RWPE1 (cell line): ENCODE measurements around the gene OBP2B.

Experiments
- CTCF ChIA-PET: fragments of 350-600 bp; sonication (Branson Sonifier 250); formaldehyde crosslinking; extraction: SDS; loops from one replicate; lab custom pipeline; 2021; lab: Yijun Ruan, JAX
- POLR2A ChIA-PET: fragments of 400-600 bp; formaldehyde crosslinking; extraction: SDS; loops from one replicate; lab custom pipeline; 2020; ENCODE audit warnings: antibody characterized with exemption; ENCODE audit not compliant: low non-redundant PET; lab: Yijun Ruan, JAX
- DNase-seq: peaks from one replicate; pipeline ENCODE4 v3.0.0; 2012; ENCODE audit warnings: low spot score
- H3K27ac ChIP-seq: fragments of 450-650 bp; 2 replicates; pipeline ENCODE4 v1.5.1; 2017
- TF ChIP-seq, protein P1 (sequence below): fragments of 450-650 bp; conservative IDR thresholded peaks from 2 replicates; pipeline ENCODE4 v1.5.1; 2017; ENCODE audit warnings: low read depth, mild to moderate bottlenecking

Gene OBP2B

GRCh38 chr9:133191989-133192388 lies 17.1 kb downstream of the OBP2B start:
- no peak overlapping the region for H3K27ac ChIP-seq
- ChIA-PET CTCF (interaction anchor here (0.6 kb wide), 1 partner anchor 130 kb away, joined by 3 read pairs; no protein-coding TSS in a partner anchor), POLR2A (no interaction called here)
- no peak for DNase-seq
- TF ChIP-seq, protein P1, sequence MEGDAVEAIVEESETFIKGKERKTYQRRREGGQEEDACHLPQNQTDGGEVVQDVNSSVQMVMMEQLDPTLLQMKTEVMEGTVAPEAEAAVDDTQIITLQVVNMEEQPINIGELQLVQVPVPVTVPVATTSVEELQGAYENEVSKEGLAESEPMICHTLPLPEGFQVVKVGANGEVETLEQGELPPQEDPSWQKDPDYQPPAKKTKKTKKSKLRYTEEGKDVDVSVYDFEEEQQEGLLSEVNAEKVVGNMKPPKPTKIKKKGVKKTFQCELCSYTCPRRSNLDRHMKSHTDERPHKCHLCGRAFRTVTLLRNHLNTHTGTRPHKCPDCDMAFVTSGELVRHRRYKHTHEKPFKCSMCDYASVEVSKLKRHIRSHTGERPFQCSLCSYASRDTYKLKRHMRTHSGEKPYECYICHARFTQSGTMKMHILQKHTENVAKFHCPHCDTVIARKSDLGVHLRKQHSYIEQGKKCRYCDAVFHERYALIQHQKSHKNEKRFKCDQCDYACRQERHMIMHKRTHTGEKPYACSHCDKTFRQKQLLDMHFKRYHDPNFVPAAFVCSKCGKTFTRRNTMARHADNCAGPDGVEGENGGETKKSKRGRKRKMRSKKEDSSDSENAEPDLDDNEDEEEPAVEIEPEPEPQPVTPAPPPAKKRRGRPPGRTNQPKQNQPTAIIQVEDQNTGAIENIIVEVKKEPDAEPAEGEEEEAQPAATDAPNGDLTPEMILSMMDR = no peak

GRCh38 chr9:133189826-133190225 lies 19.2 kb downstream of the OBP2B start:
- POLR2A ChIA-PET = interaction anchor here (0.6 kb wide), 1 partner anchor 157 kb away, joined by 3 read pairs; no protein-coding TSS in a partner anchor
- CTCF ChIA-PET = interaction anchor here (0.8 to 2.0 kb wide), 3 partner anchors 10 to 296 kb away, joined by 3 to 7 read pairs (median 4); no protein-coding TSS in a partner anchor
- DNase-seq = no peak
- H3K27ac ChIP-seq = no peak overlapping the region
- TF ChIP-seq, protein P1 = no peak

GRCh38 chr9:133188843-133189180 lies 20.2 kb downstream of the OBP2B start:
- TF ChIP-seq, protein P1 = no peak
- ChIA-PET POLR2A (no interaction called here), CTCF (interaction anchor here (0.6 to 3.9 kb wide), 6 partner anchors 22 to 297 kb away, joined by 3 to 45 read pairs (median 6); no protein-coding TSS in a partner anchor)
- DNase-seq = no peak
- no peak overlapping the region for H3K27ac ChIP-seq

- DNase-seq = peak; percentile 41
- H3K27ac ChIP-seq = no peak overlapping the region
- ChIA-PET CTCF (interaction anchor here (0.6 to 3.9 kb wide), 12 partner anchors 9 to 303 kb away, joined by 3 to 45 read pairs (median 4); no protein-coding TSS in a partner anchor), POLR2A (no interaction called here)
- TF ChIP-seq, protein P1 = no peak
These were observed 20.8 kb downstream of the OBP2B start for GRCh38 chr9:133188006-133188842.

DNA sequence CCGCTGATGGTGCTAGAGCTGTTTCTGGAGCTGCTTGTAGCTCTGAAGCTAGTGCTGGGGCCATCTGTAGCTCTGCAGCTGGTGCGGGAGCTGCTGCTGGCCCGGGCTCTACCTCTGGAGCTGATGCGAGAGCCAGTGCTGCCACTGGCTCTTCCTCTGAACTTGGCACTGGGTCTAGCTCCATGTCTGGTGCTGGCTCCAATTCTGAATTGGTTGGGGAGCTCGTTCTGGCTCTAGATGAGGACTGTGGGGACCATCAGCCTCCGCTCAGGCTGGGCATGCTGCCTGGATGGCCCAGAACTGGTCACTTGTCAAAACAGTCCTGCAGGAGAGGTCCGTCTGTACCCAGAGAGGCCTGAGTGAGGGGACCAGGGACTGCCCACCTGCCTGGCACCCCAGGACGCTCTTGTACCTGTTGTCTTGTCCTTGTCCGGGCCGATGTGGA lies 21.5 kb downstream of the OBP2B start:
- TF ChIP-seq, protein P1 = no peak
- H3K27ac ChIP-seq = no peak overlapping the region
- ChIA-PET CTCF (interaction anchor here (0.6 to 3.9 kb wide), 11 partner anchors 8 to 304 kb away, joined by 3 to 45 read pairs (median 3); no protein-coding TSS in a partner anchor), POLR2A (no interaction called here)
- no peak for DNase-seq

DNA sequence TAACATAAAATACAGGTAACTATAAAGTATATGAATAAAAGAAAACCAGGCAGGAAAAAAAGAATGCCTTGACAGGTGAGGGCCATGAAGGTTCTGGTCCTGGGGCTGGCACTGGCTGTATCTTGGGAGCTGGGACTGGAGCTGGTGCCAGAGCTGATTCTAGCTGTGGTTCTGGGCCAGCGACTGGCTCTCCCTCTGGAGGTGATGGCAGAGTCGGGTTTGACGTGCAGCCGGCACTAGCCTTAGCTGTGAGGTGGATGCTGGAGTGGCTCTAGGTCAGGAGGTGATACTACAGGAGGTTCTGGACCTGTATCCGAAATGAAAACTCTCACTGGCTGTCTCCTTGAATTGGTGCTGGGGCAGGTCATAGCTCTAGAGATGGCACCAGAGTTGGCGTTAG lies 22.3 kb downstream of the OBP2B start:
- H3K27ac ChIP-seq = no peak overlapping the region
- no peak for DNase-seq
- TF ChIP-seq, protein P1 = no peak
- ChIA-PET POLR2A (no interaction called here), CTCF (interaction anchor here (0.5 to 3.9 kb wide), 16 partner anchors 13 to 1022 kb away, joined by 3 to 45 read pairs (median 4); partner anchors contain the start of gene SURF6)
